Loucy (cell line): ENCODE data around the gene MRFAP1.

ENCODE experiments used
- H2AFZ ChIP-seq: fragments of 200-600 bp; sonication (generic); 2 replicates; pipeline ENCODE4 v1.6.0; 2016; ENCODE audit warnings: antibody characterized with exemption, mild to moderate bottlenecking, low read length, moderate library complexity
- H3F3A ChIP-seq: fragments of 200-600 bp; 2 replicates; pipeline ENCODE4 v1.6.0; 2016; ENCODE audit warnings: antibody characterized with exemption, low read depth, mild to moderate bottlenecking
- H3K27me3 ChIP-seq: fragments of 200-600 bp; sonication (generic); 2 replicates; pipeline ENCODE4 v1.6.1; 2014; ENCODE audit warnings: low read length, mild to moderate bottlenecking; ENCODE audit not compliant: insufficient read depth, poor library complexity, severe bottlenecking
- H3K36me3 ChIP-seq: fragments of 200-600 bp; sonication (generic); 2 replicates; pipeline ENCODE4 v1.6.1; 2016; ENCODE audit warnings: low read length; ENCODE audit not compliant: insufficient read depth
- H3K4me1 ChIP-seq: fragments of 200-600 bp; sonication (generic); 2 replicates; pipeline ENCODE4 v1.5.1; 2014; ENCODE audit warnings: low read length, mild to moderate bottlenecking; ENCODE audit not compliant: insufficient read depth, poor library complexity, severe bottlenecking
- H3K4me2 ChIP-seq: fragments of 200-600 bp; sonication (generic); 2 replicates; pipeline ENCODE4 v1.6.0; 2014; ENCODE audit warnings: antibody characterized with exemption, low read length, low read depth, mild to moderate bottlenecking; ENCODE audit not compliant: poor library complexity, severe bottlenecking
- H3K4me3 ChIP-seq: fragments of 200-600 bp; sonication (generic); 2 replicates; pipeline ENCODE4 v1.5.1; 2014; ENCODE audit warnings: low read length, mild to moderate bottlenecking, mixed read lengths; ENCODE audit not compliant: poor library complexity, severe bottlenecking
- H3K79me2 ChIP-seq: fragments of 200-600 bp; sonication (generic); 2 replicates; pipeline ENCODE4 v1.6.1; 2014; ENCODE audit warnings: low read length; ENCODE audit not compliant: insufficient read depth
- H3K9ac ChIP-seq: fragments of 200-600 bp; sonication (generic); 2 replicates; pipeline ENCODE4 v1.6.0; 2014; ENCODE audit warnings: mild to moderate bottlenecking, low read depth, low read length, moderate library complexity; ENCODE audit not compliant: poor library complexity, severe bottlenecking
- H3K9me2 ChIP-seq: fragments of 200-600 bp; sonication (generic); replicated peaks from 2 replicates; pipeline ENCODE4 v1.6.1; 2016; ENCODE audit warnings: low read depth, low read length, mixed read lengths
- H3K9me3 ChIP-seq: fragments of 200-600 bp; sonication (generic); 2 replicates; pipeline ENCODE4 v1.6.1; 2014; ENCODE audit warnings: mild to moderate bottlenecking, antibody characterized with exemption, low read length, low read depth; ENCODE audit not compliant: insufficient read depth
- H4K20me1 ChIP-seq: fragments of 200-600 bp; sonication (generic); 2 replicates; pipeline ENCODE4 v1.6.0; 2014; ENCODE audit warnings: antibody characterized with exemption, low read length, mild to moderate bottlenecking; ENCODE audit not compliant: insufficient read depth, poor library complexity, severe bottlenecking
- CTCF ChIP-seq: fragments of 200-600 bp; sonication (generic); conservative IDR thresholded peaks from 2 replicates; pipeline ENCODE4 v1.5.1; 2014; ENCODE audit warnings: mild to moderate bottlenecking, antibody characterized with exemption, low read length
- EZH2phosphoT487 ChIP-seq: fragments of 200-600 bp; IDR thresholded peaks from 2 replicates; pipeline ENCODE4 v1.6.1; 2018; ENCODE audit warnings: antibody characterized with exemption, mild to moderate bottlenecking, moderate library complexity, borderline replicate concordance

MRFAP1 gene

GRCh38 chr4:6632125-6632524 lies 8.4 kb upstream of the MRFAP1 start:
- Histone ChIP-seq H3K79me2 (no peaks in the 10 kb centered on the region), H3K9me3 (no peaks in the 10 kb centered on the region), H2AFZ (no peak overlapping the region), H3K27me3 (no peaks in the 10 kb centered on the region), H3K36me3 (no peaks in the 10 kb centered on the region), H3K9me2 (no peaks in the 10 kb centered on the region), H3K4me3 (no peak overlapping the region), H3K4me1 (peaks cover 8% of the 10 kb centered on the region), H3F3A (no peaks in the 10 kb centered on the region), H3K9ac (no peak overlapping the region), H4K20me1 (no peaks in the 10 kb centered on the region), H3K4me2 (no peak overlapping the region)
- no peak for TF ChIP-seq CTCF
- TF ChIP-seq EZH2phosphoT487: no peak

- no peak for TF ChIP-seq CTCF
- TF ChIP-seq EZH2phosphoT487: no peak
- H3K4me1 ChIP-seq: peaks cover 8% of the 10 kb centered on the region
- no peaks in the 10 kb centered on the region for H3K9me3 ChIP-seq
- H3K27me3 ChIP-seq: no peaks in the 10 kb centered on the region
- H3K4me2 ChIP-seq: no peak overlapping the region
- no peak overlapping the region for H3K4me3 ChIP-seq
- no peaks in the 10 kb centered on the region for H3F3A ChIP-seq
- no peak overlapping the region for H2AFZ ChIP-seq
- H4K20me1 ChIP-seq: no peaks in the 10 kb centered on the region
- no peaks in the 10 kb centered on the region for H3K79me2 ChIP-seq
- H3K9me2 ChIP-seq: no peaks in the 10 kb centered on the region
- no peaks in the 10 kb centered on the region for H3K36me3 ChIP-seq
- H3K9ac ChIP-seq: no peak overlapping the region
Measured at GRCh38 chr4:6633091-6633906, 7.2 kb upstream of the MRFAP1 start.

GRCh38 chr4:6634746-6635145 lies 5.7 kb upstream of the MRFAP1 start:
- H3K36me3 ChIP-seq: no peaks in the 10 kb centered on the region

More at GRCh38 chr4:6634746-6635145, 5.7 kb upstream of the MRFAP1 start:
- H3K4me2 ChIP-seq: no peak overlapping the region
- no peaks in the 10 kb centered on the region for H4K20me1 ChIP-seq
- H3K4me3 ChIP-seq: no peak overlapping the region
- no peaks in the 10 kb centered on the region for H3K9me2 ChIP-seq
- TF ChIP-seq EZH2phosphoT487 (no peak), CTCF (no peak)
- H3K9ac ChIP-seq: no peak overlapping the region
- no peaks in the 10 kb centered on the region for H3K27me3 ChIP-seq
- no peak overlapping the region for H2AFZ ChIP-seq
- H3K79me2 ChIP-seq: no peaks in the 10 kb centered on the region
- no peaks in the 10 kb centered on the region for H3K9me3 ChIP-seq
- no peaks in the 10 kb centered on the region for H3F3A ChIP-seq
- H3K4me1 ChIP-seq: peaks cover 8% of the 10 kb centered on the region
